Measurements from ENCODE around the gene MRC2.

DNA sequence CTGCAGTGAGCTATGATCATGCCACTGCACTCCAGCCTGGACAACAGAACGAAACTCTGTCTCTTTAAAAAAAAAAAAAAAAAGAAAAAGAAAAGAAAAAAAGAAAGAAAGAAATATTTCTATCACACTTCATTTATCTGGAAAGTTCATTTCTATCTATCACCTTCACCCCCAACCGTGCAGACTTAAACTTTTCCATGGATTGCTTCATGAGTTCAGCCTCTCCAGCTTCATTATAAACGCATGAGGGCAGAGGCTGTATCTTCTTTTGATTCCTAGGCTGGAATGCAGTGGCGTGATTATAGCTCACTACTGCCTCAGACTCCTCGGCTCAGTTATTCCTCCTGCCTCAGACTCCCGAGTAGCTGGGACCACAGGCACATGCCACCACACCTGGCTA lies 28.2 kb downstream of the MRC2 start:
- TF ChIP-seq CBX8 (IDR thresholded peaks at IDR 0.05) (no peak), ZFP36 (IDR thresholded peaks at IDR 0.05; ENCODE audit: borderline replicate concordance, partially characterized antibody) (no peak)
- TF ChIP-seq, protein P1, sequence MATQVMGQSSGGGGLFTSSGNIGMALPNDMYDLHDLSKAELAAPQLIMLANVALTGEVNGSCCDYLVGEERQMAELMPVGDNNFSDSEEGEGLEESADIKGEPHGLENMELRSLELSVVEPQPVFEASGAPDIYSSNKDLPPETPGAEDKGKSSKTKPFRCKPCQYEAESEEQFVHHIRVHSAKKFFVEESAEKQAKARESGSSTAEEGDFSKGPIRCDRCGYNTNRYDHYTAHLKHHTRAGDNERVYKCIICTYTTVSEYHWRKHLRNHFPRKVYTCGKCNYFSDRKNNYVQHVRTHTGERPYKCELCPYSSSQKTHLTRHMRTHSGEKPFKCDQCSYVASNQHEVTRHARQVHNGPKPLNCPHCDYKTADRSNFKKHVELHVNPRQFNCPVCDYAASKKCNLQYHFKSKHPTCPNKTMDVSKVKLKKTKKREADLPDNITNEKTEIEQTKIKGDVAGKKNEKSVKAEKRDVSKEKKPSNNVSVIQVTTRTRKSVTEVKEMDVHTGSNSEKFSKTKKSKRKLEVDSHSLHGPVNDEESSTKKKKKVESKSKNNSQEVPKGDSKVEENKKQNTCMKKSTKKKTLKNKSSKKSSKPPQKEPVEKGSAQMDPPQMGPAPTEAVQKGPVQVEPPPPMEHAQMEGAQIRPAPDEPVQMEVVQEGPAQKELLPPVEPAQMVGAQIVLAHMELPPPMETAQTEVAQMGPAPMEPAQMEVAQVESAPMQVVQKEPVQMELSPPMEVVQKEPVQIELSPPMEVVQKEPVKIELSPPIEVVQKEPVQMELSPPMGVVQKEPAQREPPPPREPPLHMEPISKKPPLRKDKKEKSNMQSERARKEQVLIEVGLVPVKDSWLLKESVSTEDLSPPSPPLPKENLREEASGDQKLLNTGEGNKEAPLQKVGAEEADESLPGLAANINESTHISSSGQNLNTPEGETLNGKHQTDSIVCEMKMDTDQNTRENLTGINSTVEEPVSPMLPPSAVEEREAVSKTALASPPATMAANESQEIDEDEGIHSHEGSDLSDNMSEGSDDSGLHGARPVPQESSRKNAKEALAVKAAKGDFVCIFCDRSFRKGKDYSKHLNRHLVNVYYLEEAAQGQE (IDR thresholded peaks at IDR 0.05), result no peak

Measured in A549 (cell line).